ENCODE results near the gene PRPH. TPM values are rescaled to one million over a fixed set of nuclear protein-coding genes. Genes with fewer than 3 reads are reported as not detected.
A peak's percentile ranks its signal among the peaks of the same experiment; 100 is the strongest.

Gene PRPH
- total and polyA plus RNA-seq, 2 of the 8 experiments (the other 6 are each of a cell fraction or from before 2014, with no cell fraction given) = 0.79 to 1.4 TPM

DNA sequence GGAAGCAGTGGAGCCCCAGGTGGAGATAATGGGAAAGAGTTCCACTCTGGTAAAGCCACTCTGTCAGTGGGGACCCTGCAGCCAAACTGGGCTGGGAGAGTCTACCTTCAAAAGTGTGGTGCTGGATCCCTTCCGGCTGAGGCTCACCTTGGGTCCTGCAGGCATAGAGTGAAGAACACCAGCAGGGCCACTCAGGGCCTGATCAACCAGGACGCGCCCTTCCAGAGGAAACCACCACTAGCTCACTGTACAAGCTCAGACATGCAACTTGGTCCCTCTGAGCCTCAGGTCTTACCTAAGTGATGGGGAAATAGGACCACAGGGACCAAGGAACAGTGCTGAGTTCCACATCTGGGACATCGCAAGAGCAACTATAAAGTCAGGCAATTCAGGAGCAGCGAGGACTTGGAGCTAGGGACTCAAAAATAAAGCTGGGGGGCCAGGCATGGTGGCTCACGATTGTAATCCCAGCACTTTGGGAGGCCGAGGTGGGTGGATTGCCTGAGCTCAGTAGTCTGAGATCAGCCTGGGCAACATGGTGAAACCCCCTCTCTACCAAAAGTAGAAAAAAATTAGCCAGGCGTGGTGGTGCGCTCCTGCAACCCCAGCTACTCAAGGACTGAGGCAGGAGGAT lies 5.9 kb upstream of the PRPH start:
- peaks cover 0 to 14% (median 9%) of the 10 kb centered on the region in 4 experiments; a peak in 5 of 7 replicates for H3K4me1 ChIP-seq (replicated peaks in 1 of 4; ENCODE audit: control insufficient read depth in 3 of 4, insufficient read depth in 4 of 4, low read length in 3 of 4)
- H2AFZ ChIP-seq (ENCODE audit: low read length) = no peak overlapping the region
- no peaks in the 10 kb centered on the region for H3K79me2 ChIP-seq (ENCODE audit: control insufficient read depth in 1 of 2, insufficient read depth in 2 of 2, low read length in 2 of 2)
- H3K79me1 ChIP-seq (ENCODE audit: low read depth, low read length) = no peaks in the 10 kb centered on the region
- H3K14ac ChIP-seq (ENCODE audit: insufficient read length) = no peak overlapping the region
- H3K4me3 ChIP-seq (ENCODE audit: extremely low read depth in 1 of 4, insufficient read depth in 2 of 4, low read depth in 3 of 4, low read length in 4 of 4) = no peak overlapping the region
- no peaks in the 10 kb centered on the region for H3K36me3 ChIP-seq (ENCODE audit: control insufficient read depth in 2 of 4, insufficient read depth in 4 of 4, low read length in 3 of 4)
- H2BK120ac ChIP-seq (replicated peaks; ENCODE audit: low read depth, low read length) = no peak overlapping the region
- H2BK12ac ChIP-seq (ENCODE audit: low read depth, low read length) = no peak overlapping the region
- no peaks in the 10 kb centered on the region for H4K20me1 ChIP-seq (replicated peaks in 1 of 2; ENCODE audit: control insufficient read depth in 1 of 2, insufficient read depth in 2 of 2, low read length in 2 of 2)
- DNase-seq (ENCODE audit: low read depth in 1 of 2, low spot score in 2 of 2) = no peak
- no peak overlapping the region for H2BK15ac ChIP-seq (ENCODE audit: low read length)
- no peak overlapping the region for H2BK5ac ChIP-seq (ENCODE audit: low read depth, low read length)
- no peak overlapping the region for H4K8ac ChIP-seq (ENCODE audit: extremely low read depth, insufficient read depth, low read length)
- 84% methylated on average over 9 of the region's 9 CpGs; no CpG with 5 or more reads in 1 of the 2 experiments for WGBS, 2 experiments (ENCODE audit: extremely low coverage in 1 of 2, insufficient coverage in 1 of 2, insufficient read length in 1 of 2, insufficient replicate concordance in 2 of 2, low coverage in 1 of 2, low lambda C conversion rate in 2 of 2, missing lambda C conversion rate in 1 of 2)
- H3K27me3 ChIP-seq (replicated peaks in 1 of 4; ENCODE audit: control insufficient read depth in 3 of 4, extremely low read depth in 1 of 4, insufficient read depth in 3 of 4, low read length in 3 of 4) = peaks cover 10 to 23% (median 22%) of the 10 kb centered on the region in 4 experiments
- POLR2A ChIA-PET (ENCODE audit: partially characterized antibody) = interaction anchor here (0.5 to 1.3 kb wide), 5 partner anchors 18 to 245 kb away, joined by 3 read pairs; no protein-coding TSS in a partner anchor
- H2BK20ac ChIP-seq (ENCODE audit: low read length) = no peak overlapping the region
- H3K18ac ChIP-seq (ENCODE audit: extremely low read depth, low read length) = no peak overlapping the region
- CTCF ChIA-PET (ENCODE audit: partially characterized antibody) = interaction anchor here (0.6 to 17.0 kb wide), 41 partner anchors 7 to 1021 kb away, joined by 3 to 276 read pairs (median 4); partner anchors contain the start of genes C1QL4, DNAJC22, KCNH3 and PRPH
- no peak overlapping the region for H3K9ac ChIP-seq (replicated peaks in 1 of 4; ENCODE audit: extremely low read depth in 1 of 4, low read depth in 3 of 4, low read length in 3 of 4)
- no peak overlapping the region for H2AK5ac ChIP-seq (ENCODE audit: low read depth, low read length)
- no peak overlapping the region for H3K23ac ChIP-seq (ENCODE audit: insufficient read length)
- no peak overlapping the region for H3K4me2 ChIP-seq (ENCODE audit: insufficient read depth in 1 of 2, low read depth in 2 of 2, low read length in 2 of 2)
- no peak overlapping the region for H4K5ac ChIP-seq (ENCODE audit: insufficient read length, low read depth, low read length)
- no peaks in the 10 kb centered on the region for H3K9me3 ChIP-seq (ENCODE audit: insufficient read depth in 2 of 2, low read depth in 1 of 2, low read length in 1 of 2)
- H3K27ac ChIP-seq (ENCODE audit: low read depth, low read length) = no peak overlapping the region
- peaks cover 2% of the 10 kb centered on the region; the same call in 1 of the 2 replicates for H3K23me2 ChIP-seq (ENCODE audit: low read depth, low read length)
- H3K56ac ChIP-seq (replicated peaks; ENCODE audit: insufficient read length, low read depth, low read length) = no peak overlapping the region
- FAIRE-seq = no peak
- H4K91ac ChIP-seq (replicated peaks; ENCODE audit: insufficient read length, low read length) = peak overlapping the region; percentile 29
- H3K4ac ChIP-seq (replicated peaks; ENCODE audit: insufficient read length, low read depth, low read length) = no peak overlapping the region
- TF ChIP-seq CHD2 (IDR thresholded peaks at IDR 0.05; ENCODE audit: low read length) (no peak), SUZ12 (IDR thresholded peaks at IDR 0.05; ENCODE audit: low read length) (no peak), TEAD4 (IDR thresholded peaks at IDR 0.05; ENCODE audit: low read depth, low read length) (no peak), CREB1 (IDR thresholded peaks at IDR 0.05) (no peak)
- TF ChIP-seq, protein P1, sequence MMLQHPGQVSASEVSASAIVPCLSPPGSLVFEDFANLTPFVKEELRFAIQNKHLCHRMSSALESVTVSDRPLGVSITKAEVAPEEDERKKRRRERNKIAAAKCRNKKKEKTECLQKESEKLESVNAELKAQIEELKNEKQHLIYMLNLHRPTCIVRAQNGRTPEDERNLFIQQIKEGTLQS (IDR thresholded peaks at IDR 0.05; ENCODE audit: insufficient read depth, low read depth, low read length) = no peak

Measured in H1 (cell line).